HEK293T (cell line): ENCODE data around the gene NKX2-3.

Source experiments
- CTCF ChIA-PET: fragments of 350-600 bp; formaldehyde crosslinking; extraction: SDS; loops from one replicate; lab custom pipeline; 2021; ENCODE audit warnings: antibody characterized with exemption, inconsistent platforms; lab: Yijun Ruan, JAX
- POLR2A ChIA-PET: fragments of 350-600 bp; formaldehyde crosslinking; extraction: SDS; loops from one replicate; lab custom pipeline; 2020; ENCODE audit warnings: antibody characterized with exemption, inconsistent platforms; lab: Yijun Ruan, JAX
- DNase-seq: peaks from one replicate; pipeline ENCODE4 v3.0.0; 2012; ENCODE audit warnings: mixed read lengths; ENCODE audit errors: extremely low spot score
- ARNT ChIP-seq: fragments of 450-650 bp; IDR thresholded peaks from 2 replicates; pipeline ENCODE4 v1.6.1; 2017; ENCODE audit warnings: mild to moderate bottlenecking
- BHLHE40 ChIP-seq: fragments of 450-650 bp; IDR thresholded peaks from 2 replicates; pipeline ENCODE4 v1.6.1; 2016; ENCODE audit warnings: mild to moderate bottlenecking, moderate library complexity, borderline replicate concordance
- CTBP1 ChIP-seq: fragments of 450-650 bp; IDR thresholded peaks from 2 replicates; pipeline ENCODE4 v1.6.1; 2016; ENCODE audit warnings: borderline replicate concordance
- ELF4 ChIP-seq: fragments of 450-650 bp; IDR thresholded peaks from 2 replicates; pipeline ENCODE4 v1.6.1; 2017; ENCODE audit warnings: antibody characterized with exemption
- FOXA1 ChIP-seq: fragments of 450-650 bp; IDR thresholded peaks from 2 replicates; pipeline ENCODE4 v1.6.1; 2016; ENCODE audit warnings: mild to moderate bottlenecking
- FOXK2 ChIP-seq: fragments of 450-650 bp; IDR thresholded peaks from 2 replicates; pipeline ENCODE4 v1.6.1; 2016; ENCODE audit warnings: mild to moderate bottlenecking
- FOXM1 ChIP-seq: fragments of 450-650 bp; IDR thresholded peaks from 2 replicates; pipeline ENCODE4 v1.6.1; 2017; ENCODE audit warnings: mild to moderate bottlenecking, borderline replicate concordance
- HDGF ChIP-seq: fragments of 450-650 bp; IDR thresholded peaks from 2 replicates; pipeline ENCODE4 v1.6.1; 2017; ENCODE audit warnings: antibody characterized with exemption, borderline replicate concordance
- L3MBTL2 ChIP-seq: fragments of 450-650 bp; conservative IDR thresholded peaks from 2 replicates; pipeline ENCODE4 v1.6.1; 2016; ENCODE audit warnings: mild to moderate bottlenecking
- LEF1 ChIP-seq: fragments of 450-650 bp; IDR thresholded peaks from 2 replicates; pipeline ENCODE4 v1.6.1; 2017; ENCODE audit warnings: mild to moderate bottlenecking, borderline replicate concordance
- NFRKB ChIP-seq: fragments of 450-650 bp; IDR thresholded peaks from 2 replicates; pipeline ENCODE4 v1.6.1; 2016; ENCODE audit warnings: mild to moderate bottlenecking, moderate library complexity
- SP1 ChIP-seq: fragments of 450-650 bp; IDR thresholded peaks from 2 replicates; pipeline ENCODE4 v1.6.1; 2017
- SUZ12 ChIP-seq: fragments of 450-650 bp; IDR thresholded peaks from 2 replicates; pipeline ENCODE4 v1.6.1; 2016; ENCODE audit warnings: mild to moderate bottlenecking
- TARDBP ChIP-seq: fragments of 450-650 bp; IDR thresholded peaks from 2 replicates; pipeline ENCODE4 v1.6.1; 2016
- ZNF384 ChIP-seq: fragments of 450-650 bp; IDR thresholded peaks from 2 replicates; pipeline ENCODE4 v1.6.1; 2016
- TF ChIP-seq, protein P1 (sequence below): fragments of 450-650 bp; IDR thresholded peaks from 2 replicates; pipeline ENCODE4 v1.6.1; 2016

The NKX2-3 gene

DNA sequence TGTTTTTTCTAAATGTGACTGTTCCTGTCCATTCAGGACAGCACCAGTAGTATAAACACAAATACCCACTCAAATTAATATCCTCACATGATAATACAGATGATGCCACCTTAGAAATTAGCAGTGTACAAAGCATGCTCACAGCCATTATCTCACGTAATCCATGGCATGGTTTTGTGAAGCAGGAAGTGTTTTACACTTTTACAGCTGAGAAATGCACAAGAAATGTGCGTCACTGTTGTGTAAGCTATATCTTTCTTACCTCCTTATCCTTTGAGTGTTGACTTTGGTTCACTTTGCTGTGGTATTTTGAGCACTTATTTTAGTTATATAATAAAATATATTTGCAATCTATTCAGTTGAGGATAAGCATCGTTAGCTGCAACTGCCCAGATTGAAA, 31.6 kb downstream of the NKX2-3 start:
- TF ChIP-seq HDGF (no peak), SUZ12 (no peak), L3MBTL2 (no peak), ARNT (no peak), FOXM1 (no peak), FOXA1 (no peak), ELF4 (no peak), BHLHE40 (no peak), CTBP1 (no peak), NFRKB (no peak), ZNF384 (no peak), SP1 (no peak), FOXK2 (no peak), TARDBP (no peak), LEF1 (no peak)
- TF ChIP-seq, protein P1, sequence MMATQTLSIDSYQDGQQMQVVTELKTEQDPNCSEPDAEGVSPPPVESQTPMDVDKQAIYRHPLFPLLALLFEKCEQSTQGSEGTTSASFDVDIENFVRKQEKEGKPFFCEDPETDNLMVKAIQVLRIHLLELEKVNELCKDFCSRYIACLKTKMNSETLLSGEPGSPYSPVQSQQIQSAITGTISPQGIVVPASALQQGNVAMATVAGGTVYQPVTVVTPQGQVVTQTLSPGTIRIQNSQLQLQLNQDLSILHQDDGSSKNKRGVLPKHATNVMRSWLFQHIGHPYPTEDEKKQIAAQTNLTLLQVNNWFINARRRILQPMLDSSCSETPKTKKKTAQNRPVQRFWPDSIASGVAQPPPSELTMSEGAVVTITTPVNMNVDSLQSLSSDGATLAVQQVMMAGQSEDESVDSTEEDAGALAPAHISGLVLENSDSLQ = no peak
- no peak for DNase-seq
- POLR2A ChIA-PET = interaction anchor here (1.2 kb wide), 1 partner anchor 57 kb away, joined by 6 read pairs; no protein-coding TSS in a partner anchor
- CTCF ChIA-PET = no interaction called here

DNA sequence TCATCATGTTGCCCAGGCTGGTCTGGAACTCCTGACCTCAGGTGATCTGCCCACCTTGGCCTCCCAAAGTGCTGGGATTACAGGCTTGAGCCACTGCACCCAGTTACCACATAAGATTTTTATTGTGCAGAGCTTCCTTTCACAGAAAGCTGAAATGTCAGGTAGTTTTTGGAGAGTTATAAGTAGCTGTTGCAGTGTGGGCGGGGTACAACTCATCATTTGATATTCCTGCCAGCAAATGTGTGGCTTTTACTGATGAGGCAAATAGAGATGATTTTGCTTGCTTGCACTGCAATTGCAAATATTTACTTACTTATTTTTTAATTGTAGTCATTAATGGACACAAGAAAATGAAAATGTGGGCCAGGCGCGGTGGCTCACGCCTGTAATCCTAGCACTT, 32.4 kb downstream of the NKX2-3 start:
- no peak for DNase-seq
- CTCF ChIA-PET = no interaction called here
- POLR2A ChIA-PET = interaction anchor here (1.2 kb wide), 1 partner anchor 56 kb away, joined by 6 read pairs; no protein-coding TSS in a partner anchor

DNA sequence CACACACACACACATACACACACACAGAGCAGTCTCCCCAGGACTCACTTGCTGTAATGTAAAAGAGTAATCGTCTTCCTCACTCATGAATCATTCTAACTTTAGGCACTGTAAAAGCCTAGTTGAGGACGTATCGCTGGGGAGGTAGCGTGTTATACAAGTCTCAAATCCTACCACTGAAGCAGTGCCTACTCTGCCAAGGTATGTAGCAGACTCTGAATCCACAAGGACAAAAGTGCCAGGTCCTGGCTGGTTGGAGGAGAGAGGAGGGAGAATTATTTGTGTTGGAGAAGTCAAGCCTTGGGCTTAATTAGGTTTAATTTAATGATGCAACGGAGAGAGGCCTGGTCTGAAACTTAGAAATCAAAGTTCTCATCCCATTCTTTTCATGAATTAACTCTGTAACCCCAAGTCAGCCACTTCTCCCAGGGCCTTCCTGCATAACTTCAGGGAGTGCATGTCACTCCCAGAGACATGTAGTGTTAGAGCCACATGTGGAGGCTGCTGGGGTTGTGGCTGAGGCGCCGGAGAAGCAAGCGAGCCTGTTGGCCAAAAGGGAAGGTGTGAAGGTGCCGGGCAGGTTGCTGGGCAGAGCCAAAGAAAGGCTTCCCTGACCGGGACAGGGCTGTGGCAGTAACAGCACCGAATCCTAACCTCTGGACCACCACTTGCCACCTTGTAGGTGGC, 36.7 kb downstream of the NKX2-3 start:
- ChIA-PET POLR2A (no interaction called here), CTCF (interaction anchor here (1.3 kb wide), 1 partner anchor 9 kb away, joined by 3 read pairs; no protein-coding TSS in a partner anchor)
- TF ChIP-seq NFRKB (no peak), FOXM1 (no peak), SP1 (no peak), HDGF (no peak), FOXA1 (no peak), LEF1 (no peak), TARDBP (no peak), L3MBTL2 (no peak), CTBP1 (no peak), SUZ12 (no peak), ELF4 (no peak), ZNF384 (no peak), BHLHE40 (no peak), FOXK2 (no peak), ARNT (no peak)
- TF ChIP-seq, protein P1 = no peak
- DNase-seq = no peak

More for the DNA sequence above, 32.4 kb downstream of the NKX2-3 start:
- TF ChIP-seq FOXK2 = no peak
- TF ChIP-seq CTBP1 = no peak
- TF ChIP-seq FOXA1 = no peak
- no peak for TF ChIP-seq ELF4
- no peak for TF ChIP-seq SUZ12
- TF ChIP-seq NFRKB = no peak
- TF ChIP-seq ARNT = no peak
- TF ChIP-seq L3MBTL2 = no peak
- no peak for TF ChIP-seq TARDBP
- no peak for TF ChIP-seq LEF1
- TF ChIP-seq BHLHE40 = no peak

DNA sequence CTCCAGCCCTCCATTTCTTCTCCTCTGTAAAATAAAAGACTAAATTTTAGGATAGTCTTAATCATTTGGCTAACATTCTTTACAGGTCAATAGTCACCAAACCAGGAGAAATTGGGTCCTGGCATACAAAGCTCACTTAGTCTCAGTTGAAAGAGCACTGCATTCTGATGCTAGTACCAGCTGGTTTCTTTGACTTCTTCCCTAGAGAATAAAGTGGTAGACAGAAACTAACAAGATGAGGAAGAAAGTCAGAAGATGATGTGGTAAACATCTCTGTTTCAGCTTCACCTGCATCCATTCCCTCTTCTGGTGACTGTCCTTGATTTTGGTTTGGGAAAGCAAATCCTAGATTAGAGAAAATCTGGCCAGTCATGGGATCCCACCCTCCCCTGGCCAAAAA, 37.2 kb downstream of the NKX2-3 start:
- TF ChIP-seq BHLHE40 (no peak), FOXM1 (no peak), TARDBP (no peak), SP1 (no peak), ZNF384 (no peak), LEF1 (no peak), NFRKB (no peak), FOXK2 (no peak)
- ChIA-PET CTCF (interaction anchor here (1.3 kb wide), 1 partner anchor 9 kb away, joined by 3 read pairs; no protein-coding TSS in a partner anchor), POLR2A (no interaction called here)
- DNase-seq = no peak

DNA sequence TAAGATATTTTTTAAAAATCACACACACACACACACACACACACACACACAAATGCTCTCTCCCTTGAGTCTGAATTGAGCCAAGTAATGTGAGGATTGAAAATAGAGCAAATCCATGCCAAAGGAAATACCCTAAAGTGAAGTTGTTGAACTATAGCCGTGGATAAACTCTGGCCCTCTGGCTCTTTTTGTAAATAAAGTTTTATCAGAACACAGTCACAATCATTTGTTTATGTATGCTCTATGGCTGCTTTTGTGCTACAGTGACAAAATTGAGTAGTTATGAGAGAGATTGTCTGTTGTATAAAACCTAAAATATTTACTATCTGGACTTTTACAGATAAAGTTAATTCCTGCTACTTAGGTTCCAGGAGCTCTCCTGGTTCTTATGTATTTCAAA, 39.1 kb downstream of the NKX2-3 start:
- ChIA-PET CTCF (no interaction called here), POLR2A (no interaction called here)
- no peak for DNase-seq
- TF ChIP-seq FOXA1 (no peak), SUZ12 (no peak), LEF1 (no peak), NFRKB (no peak), CTBP1 (no peak), L3MBTL2 (no peak), BHLHE40 (no peak), HDGF (no peak), ELF4 (no peak), FOXK2 (no peak), TARDBP (no peak), FOXM1 (no peak), ARNT (no peak), SP1 (no peak), ZNF384 (no peak)
- TF ChIP-seq, protein P1 = no peak
